ENCODE results near the gene TEK.

- TF ChIP-seq CTCF (IDR thresholded peaks at IDR 0.05) (no peak), POLR2AphosphoS5 (IDR thresholded peaks at IDR 0.05) (no peak), POLR2A (IDR thresholded peaks at IDR 0.05) (no peak)
Measured at GRCh38 chr9:27160636-27161035, 51.6 kb downstream of the TEK start.
